K562 treated with DMSO at 1 percent for 4 hours (cell line): Measurements from ENCODE around the gene ISY1. TPM values are rescaled to one million over a fixed set of nuclear protein-coding genes. Genes with fewer than 3 reads are reported as not detected.

ENCODE experiments used
- total RNA-seq: library from RNA; unstranded; fragments of 300-600 nt; gene quantifications from 2 replicates; pipeline ENCODE4 v1.2.3, GENCODE V29; 2022; ENCODE audit not compliant: insufficient read depth

ISY1 gene
- 23.0 and 27.7 TPM in 2 replicates for total RNA-seq

DNA sequence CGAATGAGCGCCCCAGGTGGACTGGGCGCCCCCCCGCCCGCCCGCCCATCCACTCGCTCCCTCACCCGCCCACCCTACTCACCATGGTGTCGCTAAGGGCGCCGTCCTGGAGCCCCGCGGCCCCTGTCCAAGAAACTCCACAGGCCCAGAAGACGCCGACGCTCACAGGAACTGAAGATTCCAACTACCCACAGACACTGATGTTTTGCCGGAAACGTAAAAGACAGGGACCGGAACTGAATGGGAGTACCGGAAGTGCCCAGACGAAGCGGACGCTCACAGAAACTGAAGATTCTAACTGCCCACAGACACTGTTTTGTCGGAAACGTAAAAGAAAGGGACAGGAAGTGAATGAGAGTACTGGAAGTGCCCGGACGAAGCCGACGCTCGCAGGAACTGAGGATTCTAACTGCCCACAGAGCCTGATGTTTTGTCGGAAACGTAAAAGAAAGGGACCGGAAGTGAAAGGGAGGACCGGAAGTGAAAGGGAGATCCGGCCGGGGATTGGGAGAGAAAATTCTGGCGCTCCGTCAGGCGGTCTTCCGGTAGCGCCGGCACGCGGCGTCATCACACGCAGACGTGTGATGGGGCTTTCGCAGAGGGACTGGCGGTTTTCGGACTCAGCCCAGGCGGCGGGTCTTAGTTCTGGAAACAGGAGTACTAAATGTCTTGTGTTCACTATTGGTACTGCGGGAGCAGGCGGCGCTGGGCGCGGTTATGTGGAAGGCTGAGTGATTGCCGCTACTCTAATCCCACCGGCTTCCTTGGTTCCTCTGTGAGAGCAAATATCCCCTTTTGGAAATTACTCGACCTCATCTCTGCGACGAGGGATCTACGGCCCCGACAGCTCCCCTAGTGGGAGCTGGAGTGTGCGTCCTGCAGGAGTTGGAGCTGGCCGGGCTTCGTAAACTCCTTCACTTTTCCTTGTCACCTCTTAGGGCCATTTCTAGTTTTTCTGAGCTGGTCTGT is at the start of gene ISY1:
Gene ISY1 (minus strand): TSS at position 173 of the 969 bp plus-strand sequence. CDS start 88 bp downstream, at position 85.

GRCh38 chr3:129183569-129184395 is 22.9 kb upstream of the ISY1 start, which contains the start of gene CNBP:
Gene CNBP, minus strand, starts transcription at chr3:129183896. Its CDS starts 12,139 bp downstream, at chr3:129171757.

DNA sequence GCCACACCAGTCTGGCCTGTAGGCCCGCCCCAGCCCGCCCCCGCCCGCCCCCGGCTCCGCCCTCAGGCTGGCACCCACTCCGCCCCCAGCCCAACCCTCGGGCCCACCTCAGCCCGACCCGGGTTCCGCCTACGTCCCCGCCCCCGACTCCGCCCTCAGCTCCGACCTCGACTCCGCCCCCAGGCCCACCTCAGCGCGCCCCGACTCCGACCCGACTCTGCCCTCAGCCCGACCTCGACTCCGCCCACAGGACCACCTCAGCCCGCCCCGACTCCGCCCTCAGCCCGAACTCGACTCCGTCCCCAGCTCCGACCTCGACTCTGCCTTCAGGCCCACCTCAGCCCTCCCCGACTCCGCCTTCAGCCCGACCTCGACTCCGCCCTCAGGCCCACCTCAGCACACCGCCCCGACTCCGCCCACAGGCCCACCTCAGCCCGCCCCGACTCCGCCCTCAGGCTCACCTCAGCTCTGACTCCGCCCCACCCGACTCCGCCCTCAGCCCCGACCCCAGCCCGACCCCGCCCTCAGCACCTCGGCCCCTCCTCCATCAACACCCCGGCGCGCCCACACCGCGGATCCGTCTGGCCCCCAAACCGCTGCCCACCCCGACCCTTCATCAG is 39.0 kb downstream of the ISY1 start, which contains the start of gene RAB43:
Gene RAB43 (minus strand): TSS at position 13 of the 620 bp plus-strand sequence. CDS start 315 bp downstream, outside the sequence.

Other genes with a start within 250 kb of the ISY1 start
- gene CFAP92, start 167.0 kb downstream of the ISY1 start, total RNA-seq, result not detected in 2 replicates
- gene EFCC1, start 159.8 kb downstream of the ISY1 start, total RNA-seq, result not detected in 2 replicates
- not detected in 2 replicates for gene GP9, start 100.3 kb downstream of the ISY1 start, total RNA-seq
- 12.8 and 13.4 TPM in 2 replicates for gene RAB43, start 39.3 kb downstream of the ISY1 start, total RNA-seq
- gene CNBP, start 22.8 kb upstream of the ISY1 start, total RNA-seq, result 279 and 299 TPM in 2 replicates
- gene COPG1, start 88.5 kb upstream of the ISY1 start, total RNA-seq, result 111 and 124 TPM in 2 replicates
- gene HMCES, start 117.8 kb upstream of the ISY1 start, total RNA-seq, result 32.9 and 40.3 TPM in 2 replicates